Measurements from ENCODE around the gene MCC. TPM values are rescaled to one million over a fixed set of nuclear protein-coding genes. Genes with fewer than 3 reads are reported as not detected.
A peak's percentile ranks its signal among the peaks of the same experiment; 100 is the strongest.

MCC gene
- total RNA-seq (0.32 and 0.83 TPM in 2 replicates), polyA plus RNA-seq (0.09 and 0.13 TPM in 2 replicates), polyA minus RNA-seq (0.60 and 2.7 TPM in 2 replicates)
- 0.54 TPM for total RNA-seq (2013)

DNA sequence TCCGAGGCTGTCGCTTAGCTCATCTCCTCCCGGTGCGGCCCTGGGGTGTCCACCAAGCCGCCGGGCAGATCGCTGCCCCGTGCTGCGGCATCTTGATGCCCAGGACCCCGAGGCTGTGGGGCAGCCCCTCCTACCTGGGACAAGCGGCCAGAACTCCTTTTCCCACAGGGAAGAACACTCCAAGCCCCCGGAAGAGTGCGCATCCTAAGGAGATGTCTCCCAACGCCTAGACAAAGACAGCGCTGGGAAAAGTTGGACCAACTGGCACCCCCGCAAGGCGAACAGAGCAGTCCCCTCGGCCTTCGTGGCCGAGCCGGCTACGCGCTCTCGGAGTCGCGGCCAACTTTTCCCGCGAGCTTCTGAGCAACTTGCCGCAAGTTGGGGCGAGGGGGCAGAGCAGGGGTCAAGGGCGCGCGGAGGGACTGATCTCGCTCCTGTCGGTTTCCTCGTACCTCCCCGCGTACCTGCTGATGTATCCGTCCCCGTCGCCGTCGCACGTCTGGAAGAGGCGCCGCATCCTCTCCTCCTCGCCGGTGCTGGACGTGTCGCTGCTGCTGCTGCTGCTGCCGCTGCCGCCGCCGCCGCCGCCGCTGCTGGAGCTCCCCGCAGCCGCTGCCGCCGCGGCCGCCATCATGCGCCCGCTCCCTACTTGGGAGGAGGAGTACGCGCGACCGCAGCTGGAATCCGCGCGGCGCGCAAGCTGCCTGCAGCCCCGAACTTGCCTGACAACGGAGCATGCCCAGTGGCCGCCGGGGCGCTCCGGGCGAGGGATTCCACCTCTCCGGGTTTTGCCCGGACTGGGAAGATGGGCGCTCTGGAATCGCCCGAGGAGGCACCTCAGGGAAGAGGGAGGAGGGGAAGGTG, at the start of gene MCC:
Gene MCC, minus strand, starts transcription at position 673 of the 864 bp plus-strand sequence.
- H3K27me3 ChIP-seq (replicated peaks in 1 of 4; ENCODE audit: control extremely low read depth in 1 of 4, control insufficient read depth in 3 of 4, insufficient read depth in 4 of 4, low read length in 3 of 4): peaks cover 0 to 59% (median 49%) of the 10 kb centered on the region in 4 experiments
- no peak for ATAC-seq (ENCODE audit: low read depth)
- intact Hi-C loops (cut with micrococcal nuclease): no loop called here
- H3K9me3 Mint-ChIP-seq (ENCODE audit: insufficient read depth): peaks cover 10% of the 10 kb centered on the region
- no peaks in the 10 kb centered on the region for H3K36me3 ChIP-seq (replicated peaks in 1 of 2; ENCODE audit: control extremely low read depth in 1 of 2, control insufficient read depth in 1 of 2, extremely low read depth in 1 of 2, insufficient read depth in 2 of 2, low read length in 1 of 2)
- H4K20me1 ChIP-seq (ENCODE audit: control insufficient read depth, insufficient read depth, low read length, poor library complexity, severe bottlenecking): no peaks in the 10 kb centered on the region
- no peak within 1 kb of the TSS for H3K27ac ChIP-seq (ENCODE audit: low read length in 2 of 2)
- H3K4me3 ChIP-seq (ENCODE audit: control extremely low read depth in 1 of 5, extremely low read depth in 1 of 5, insufficient read depth in 1 of 5, low read depth in 2 of 5, low read length in 4 of 5): peak within 1 kb of the TSS; percentile 13 to 47 (median 35)
- peaks cover 10% of the 10 kb centered on the region for H3K4me1 Mint-ChIP-seq
- H3K27me3 Mint-ChIP-seq: peaks cover 83% of the 10 kb centered on the region
- H3K27ac Mint-ChIP-seq: no peak within 1 kb of the TSS
- 8% methylated on average over 85 of the region's 86 CpGs for WGBS (ENCODE audit: insufficient coverage)
- H3K79me2 ChIP-seq (ENCODE audit: control insufficient read depth, insufficient read depth, low read length): no peaks in the 10 kb centered on the region
- H3K4me2 ChIP-seq (replicated peaks; ENCODE audit: low read depth, low read length, poor library complexity, severe bottlenecking): peak within 1 kb of the TSS; percentile 82
- H3K4me1 ChIP-seq (ENCODE audit: control insufficient read depth in 2 of 2, insufficient read depth in 2 of 2, low read length in 2 of 2): peaks cover 16 to 20% of the 10 kb centered on the region in 2 donors
- H2AFZ ChIP-seq (ENCODE audit: insufficient read depth, low read depth, low read length, poor library complexity, severe bottlenecking): peak within 1 kb of the TSS; percentile 77
- peak; percentile 45 for DNase-seq
- H3K9me3 ChIP-seq (ENCODE audit: control extremely low read depth in 1 of 3, control insufficient read depth in 2 of 3, insufficient read depth in 1 of 3, low read length in 2 of 3): peaks cover 7 to 37% (median 24%) of the 10 kb centered on the region in 3 donors
- ChIA-PET POLR2A (no interaction called here), CTCF (no interaction called here)
- H3K4me3 Mint-ChIP-seq: peak within 1 kb of the TSS; percentile 77
- H3K9ac ChIP-seq (ENCODE audit: low read length): peak within 1 kb of the TSS; percentile 54
- TF ChIP-seq, protein P1, sequence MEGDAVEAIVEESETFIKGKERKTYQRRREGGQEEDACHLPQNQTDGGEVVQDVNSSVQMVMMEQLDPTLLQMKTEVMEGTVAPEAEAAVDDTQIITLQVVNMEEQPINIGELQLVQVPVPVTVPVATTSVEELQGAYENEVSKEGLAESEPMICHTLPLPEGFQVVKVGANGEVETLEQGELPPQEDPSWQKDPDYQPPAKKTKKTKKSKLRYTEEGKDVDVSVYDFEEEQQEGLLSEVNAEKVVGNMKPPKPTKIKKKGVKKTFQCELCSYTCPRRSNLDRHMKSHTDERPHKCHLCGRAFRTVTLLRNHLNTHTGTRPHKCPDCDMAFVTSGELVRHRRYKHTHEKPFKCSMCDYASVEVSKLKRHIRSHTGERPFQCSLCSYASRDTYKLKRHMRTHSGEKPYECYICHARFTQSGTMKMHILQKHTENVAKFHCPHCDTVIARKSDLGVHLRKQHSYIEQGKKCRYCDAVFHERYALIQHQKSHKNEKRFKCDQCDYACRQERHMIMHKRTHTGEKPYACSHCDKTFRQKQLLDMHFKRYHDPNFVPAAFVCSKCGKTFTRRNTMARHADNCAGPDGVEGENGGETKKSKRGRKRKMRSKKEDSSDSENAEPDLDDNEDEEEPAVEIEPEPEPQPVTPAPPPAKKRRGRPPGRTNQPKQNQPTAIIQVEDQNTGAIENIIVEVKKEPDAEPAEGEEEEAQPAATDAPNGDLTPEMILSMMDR (IDR thresholded peaks at IDR 0.05): no peak
- TF ChIP-seq EZH2 (IDR thresholded peaks at IDR 0.05; ENCODE audit: borderline replicate concordance, insufficient read depth, low read depth, low read length, poor library complexity, severe bottlenecking): peak; percentile 72

Data from B cell (primary cell).